Endothelial cell of umbilical vein (primary cell): Measurements from ENCODE around the gene TPST1. TPM values are rescaled to one million over a fixed set of nuclear protein-coding genes. Genes with fewer than 3 reads are reported as not detected.

Source experiments
- BruUV-seq: library from RNA; stranded (reverse); fragments of 400-500 nt; replicated peaks from 2 replicates; lab custom pipeline; 2021; lab: Mats Ljungman, UMichigan
- CTCF ChIA-PET: fragments of 300-600, 350-600 bp; sonication (Branson Sonifier 250); formaldehyde crosslinking; loops from one replicate; lab custom pipeline; 2021; ENCODE audit warnings: antibody characterized with exemption, inconsistent platforms; lab: Charles Lee
- POLR2A ChIA-PET: fragments of 300-600, 350-600 bp; sonication (Branson Sonifier 250); formaldehyde crosslinking; loops from one replicate; lab custom pipeline; 2021; ENCODE audit warnings: antibody characterized with exemption, inconsistent platforms; lab: Charles Lee
- DNase-seq: peaks from one replicate; pipeline ENCODE4 v3.0.0-alpha.2; 2011; ENCODE audit warnings: low read depth, low spot score
- FAIRE-seq: peaks from 2 replicates; lab custom pipeline; 2011; peaks lifted over from hg19 to GRCh38; lab: Jason Lieb, UNC
- H2AFZ ChIP-seq: 2 replicates; pipeline ENCODE4 v1.6.0; 2012; ENCODE audit warnings: low read depth, low read length, control low read depth, inconsistent platforms
- H3K27ac ChIP-seq: 2 replicates; pipeline ENCODE4 v1.5.1; 2011; ENCODE audit warnings: low read depth, mild to moderate bottlenecking, control low read depth, low read length, moderate library complexity; ENCODE audit not compliant: insufficient read depth
- H3K27me3 ChIP-seq, 2 experiments: 2 replicates each; pipeline versions ENCODE4 v1.6.0 to v1.6.1; 2011; ENCODE audit warnings: low read length in 2 of 2, mixed read lengths in 1 of 2; ENCODE audit not compliant: control insufficient read depth in 2 of 2, insufficient read depth in 2 of 2
- H3K36me3 ChIP-seq, 2 experiments: 2 replicates in 1 of 2; 3 replicates in 1 of 2; pipeline ENCODE4 v1.5.1; 2011; ENCODE audit warnings: low read length in 2 of 2, mild to moderate bottlenecking in 1 of 2, moderate library complexity in 1 of 2; ENCODE audit not compliant: control insufficient read depth in 2 of 2, insufficient read depth in 2 of 2; ENCODE audit errors: extremely low read depth in 1 of 2
- H3K4me1 ChIP-seq: 3 replicates; pipeline ENCODE4 v1.5.1; 2011; ENCODE audit warnings: mild to moderate bottlenecking, low read length; ENCODE audit not compliant: control insufficient read depth, insufficient read depth; ENCODE audit errors: extremely low read depth
- H3K4me2 ChIP-seq: 2 replicates; pipeline ENCODE4 v1.6.1; 2011; ENCODE audit warnings: low read length, control low read depth, mixed read lengths; ENCODE audit not compliant: insufficient read depth
- H3K4me3 ChIP-seq, 3 experiments: fragments of 200-600 bp in 1 of 3; sonication (generic), shearing (Covaris generic) in 1 of 3; replicated peaks in 1 of 3; 2 replicates each; pipeline ENCODE4 v1.5.1; 2011 to 2016; ENCODE audit warnings: control low read depth in 3 of 3, low read length in 3 of 3, mild to moderate bottlenecking in 2 of 3, inconsistent platforms in 1 of 3, low read depth in 1 of 3, moderate library complexity in 1 of 3; ENCODE audit not compliant: insufficient read depth in 1 of 3
- H3K79me2 ChIP-seq: 2 replicates; pipeline ENCODE4 v1.6.0; 2012; ENCODE audit warnings: low read length, inconsistent platforms; ENCODE audit not compliant: control insufficient read depth, insufficient read depth
- H3K9ac ChIP-seq: replicated peaks from 2 replicates; pipeline ENCODE3; 2011; ENCODE audit warnings: low read length, control low read depth; ENCODE audit not compliant: insufficient read depth; ENCODE audit errors: extremely low read depth
- H3K9me1 ChIP-seq: replicated peaks from 3 replicates; pipeline ENCODE4 v1.6.0; 2011; ENCODE audit warnings: mild to moderate bottlenecking, low read length; ENCODE audit not compliant: control insufficient read depth, insufficient read depth; ENCODE audit errors: extremely low read depth
- H3K9me3 ChIP-seq: replicated peaks from 2 replicates; pipeline ENCODE4 v1.5.1; 2012; ENCODE audit warnings: low read length, inconsistent platforms; ENCODE audit not compliant: control insufficient read depth, insufficient read depth
- H4K20me1 ChIP-seq: replicated peaks from 2 replicates; pipeline ENCODE3; 2011; ENCODE audit warnings: mild to moderate bottlenecking, low read length; ENCODE audit not compliant: control insufficient read depth, insufficient read depth; ENCODE audit errors: extremely low read depth
- EZH2 ChIP-seq: IDR thresholded peaks from 2 replicates; pipeline ENCODE4 v1.6.1; 2012; ENCODE audit warnings: borderline replicate concordance, low read depth, mild to moderate bottlenecking, moderate library complexity, low read length, inconsistent platforms; ENCODE audit not compliant: severe bottlenecking
- FOS ChIP-seq: IDR thresholded peaks from 2 replicates; pipeline ENCODE4 v1.6.1; 2011; ENCODE audit warnings: mild to moderate bottlenecking, low read length, moderate library complexity, borderline replicate concordance; ENCODE audit not compliant: insufficient read depth
- JUN ChIP-seq: IDR thresholded peaks from 2 replicates; pipeline ENCODE4 v1.6.1; 2011; ENCODE audit warnings: borderline replicate concordance, low read depth; ENCODE audit not compliant: insufficient read length, insufficient read depth
- MYC ChIP-seq: IDR thresholded peaks from one replicate; pipeline ENCODE4 v1.6.1; 2011; ENCODE audit warnings: mild to moderate bottlenecking, low read depth, low read length
- POLR2A ChIP-seq: IDR thresholded peaks from 2 replicates; pipeline ENCODE4 v1.6.1; 2012; ENCODE audit warnings: low read depth, mild to moderate bottlenecking, control low read depth, low read length
- POLR2AphosphoS5 ChIP-seq: IDR thresholded peaks from 2 replicates; pipeline ENCODE4 v1.6.1; 2012; ENCODE audit warnings: low read depth, mild to moderate bottlenecking, control low read depth, low read length, moderate library complexity; ENCODE audit not compliant: insufficient read depth
- dilution Hi-C: fragments of 300-500 bp; cut with MboI; formaldehyde crosslinking; loops from one replicate; pipeline ENCODE4 v1.15.0; 2019; ENCODE audit warnings: low sequenced_read_pairs; ENCODE audit not compliant: extremely low pct_ligation_motif_present
- intact Hi-C: fragments of 100-400 bp; cut with micrococcal nuclease; formaldehyde crosslinking; loops from one replicate; pipeline ENCODE4 v1.10.0; 2022
- polyA plus RNA-seq, 4 experiments: library from polyadenylated mRNA; depleted of rRNA in 3 of 4; stranded (reverse) in 3 of 4; unstranded in 1 of 4; fragments of >200 nt; gene quantifications; 2 replicates each; pipeline versions ENCODE4 v1.2.1 to v1.2.3, GENCODE V29; 2011 to 2012; ENCODE audit warnings: missing spikeins in 1 of 4
- total RNA-seq: library from RNA; stranded (reverse); gene quantifications from 2 replicates; pipeline ENCODE4 v1.2.3, GENCODE V29; 2021
- TF ChIP-seq, protein P1 (sequence below), 2 donors: IDR thresholded peaks; 1 replicate in 1 of 2; 2 replicates in 1 of 2; pipeline ENCODE4 v1.5.1; 2011; ENCODE audit warnings: low read length in 2 of 2, mild to moderate bottlenecking in 2 of 2, moderate library complexity in 2 of 2, control low read depth in 1 of 2, inconsistent platforms in 1 of 2, low read depth in 1 of 2; ENCODE audit not compliant: insufficient read depth in 1 of 2; ENCODE audit errors: extremely low read depth in 1 of 2

The TPST1 gene
- total and polyA plus RNA-seq, 2 donors (not counting 3 experiments of a cell fraction or from before 2014, with no cell fraction given), result 18.7 to 21.0 TPM

DNA sequence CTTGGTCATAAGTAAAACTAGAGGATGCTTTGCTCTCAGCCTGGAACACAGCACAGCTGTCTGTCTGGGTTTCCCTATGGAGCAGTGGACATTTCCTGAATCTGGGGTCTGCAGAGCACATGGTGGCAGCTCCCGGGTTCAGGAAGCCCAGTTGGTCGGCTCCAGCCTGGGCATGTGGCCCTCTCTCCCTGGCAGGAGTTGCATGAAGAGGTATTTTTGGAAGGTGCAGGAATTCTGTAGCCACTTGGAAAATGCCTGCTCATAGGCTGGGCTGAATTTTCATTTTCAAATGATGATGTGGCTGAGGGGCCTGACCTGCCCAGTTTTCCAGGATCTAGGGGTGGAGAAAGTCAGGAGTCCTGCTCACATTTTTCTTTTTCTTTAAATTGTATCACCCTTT, 6.7 kb upstream of the TPST1 start:
- dilution Hi-C loops, result no loop called here
- Histone ChIP-seq H3K4me1 (no peaks in the 10 kb centered on the region), H3K9me1 (no peaks in the 10 kb centered on the region), H3K4me3 (no peak overlapping the region), H3K79me2 (no peaks in the 10 kb centered on the region), H3K9ac (no peak overlapping the region), H3K9me3 (no peaks in the 10 kb centered on the region), H3K27me3 (no peaks in the 10 kb centered on the region), H2AFZ (no peak overlapping the region), H4K20me1 (no peaks in the 10 kb centered on the region), H3K36me3 (no peaks in the 10 kb centered on the region), H3K27ac (no peak overlapping the region), H3K4me2 (no peak overlapping the region)
- ChIA-PET POLR2A (no interaction called here), CTCF (no interaction called here)
- no peak for FAIRE-seq
- TF ChIP-seq EZH2 (no peak), FOS (no peak), POLR2AphosphoS5 (no peak), MYC (no peak), POLR2A (no peak), JUN (no peak)
- TF ChIP-seq, protein P1, sequence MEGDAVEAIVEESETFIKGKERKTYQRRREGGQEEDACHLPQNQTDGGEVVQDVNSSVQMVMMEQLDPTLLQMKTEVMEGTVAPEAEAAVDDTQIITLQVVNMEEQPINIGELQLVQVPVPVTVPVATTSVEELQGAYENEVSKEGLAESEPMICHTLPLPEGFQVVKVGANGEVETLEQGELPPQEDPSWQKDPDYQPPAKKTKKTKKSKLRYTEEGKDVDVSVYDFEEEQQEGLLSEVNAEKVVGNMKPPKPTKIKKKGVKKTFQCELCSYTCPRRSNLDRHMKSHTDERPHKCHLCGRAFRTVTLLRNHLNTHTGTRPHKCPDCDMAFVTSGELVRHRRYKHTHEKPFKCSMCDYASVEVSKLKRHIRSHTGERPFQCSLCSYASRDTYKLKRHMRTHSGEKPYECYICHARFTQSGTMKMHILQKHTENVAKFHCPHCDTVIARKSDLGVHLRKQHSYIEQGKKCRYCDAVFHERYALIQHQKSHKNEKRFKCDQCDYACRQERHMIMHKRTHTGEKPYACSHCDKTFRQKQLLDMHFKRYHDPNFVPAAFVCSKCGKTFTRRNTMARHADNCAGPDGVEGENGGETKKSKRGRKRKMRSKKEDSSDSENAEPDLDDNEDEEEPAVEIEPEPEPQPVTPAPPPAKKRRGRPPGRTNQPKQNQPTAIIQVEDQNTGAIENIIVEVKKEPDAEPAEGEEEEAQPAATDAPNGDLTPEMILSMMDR (IDR thresholded peaks at IDR 0.05; ENCODE audit: extremely low read depth in 1 of 2, insufficient read depth in 1 of 2, low read depth in 1 of 2, low read length in 2 of 2), result no peak
- DNase-seq, result no peak
- BruUV-seq, result no TSS peak
- intact Hi-C loops, result no loop called here
